D721Med (cell line): ENCODE data around the gene DEAF1.
"Not testable (repeated sequence)": the region's sequence is repeated elsewhere in the genome, so short reads cannot be mapped to it uniquely, and the experiment has no call there.

Source experiments
- DNase-seq: peaks from one replicate; pipeline ENCODE4 v3.0.0; 2011; ENCODE audit warnings: low spot score; ENCODE audit not compliant: insufficient read length
- FAIRE-seq: peaks from 2 replicates; lab custom pipeline; 2011; peaks lifted over from hg19 to GRCh38; lab: Jason Lieb, UNC
- TF ChIP-seq, protein P1 (sequence below): IDR thresholded peaks from 2 replicates; pipeline ENCODE4 v1.5.1; 2012; ENCODE audit warnings: mild to moderate bottlenecking, control low read depth; ENCODE audit not compliant: insufficient read depth; ENCODE audit errors: missing control alignments

Gene DEAF1

DNA sequence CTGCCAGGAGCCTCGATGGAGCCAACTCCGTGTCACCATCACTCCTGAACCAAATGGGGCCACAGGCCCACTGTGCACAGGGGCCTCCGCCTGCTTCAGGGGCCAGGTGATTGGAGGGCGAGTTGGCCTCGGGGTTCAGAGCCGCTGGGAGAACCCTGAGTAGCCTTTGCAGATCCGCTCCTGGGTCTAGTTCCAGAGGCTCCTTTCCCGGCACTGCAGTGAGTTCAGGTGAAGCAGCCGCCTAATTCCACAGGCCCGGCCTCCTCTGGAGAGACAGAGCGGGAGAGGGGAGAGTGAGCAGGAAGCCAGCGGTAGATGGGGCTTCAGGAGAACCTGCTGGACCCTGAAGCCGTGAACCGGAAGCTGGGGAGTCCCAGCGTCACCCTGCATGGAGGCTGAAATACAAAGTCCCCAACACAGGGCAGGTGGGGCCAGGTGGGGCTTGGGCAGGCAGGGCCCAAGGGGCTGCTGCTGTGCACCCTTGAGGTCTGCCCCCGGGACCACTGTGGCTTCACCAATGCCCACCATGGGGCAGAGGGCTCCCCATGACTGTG lies 35.4 kb downstream of the DEAF1 start:
- TF ChIP-seq, protein P1, sequence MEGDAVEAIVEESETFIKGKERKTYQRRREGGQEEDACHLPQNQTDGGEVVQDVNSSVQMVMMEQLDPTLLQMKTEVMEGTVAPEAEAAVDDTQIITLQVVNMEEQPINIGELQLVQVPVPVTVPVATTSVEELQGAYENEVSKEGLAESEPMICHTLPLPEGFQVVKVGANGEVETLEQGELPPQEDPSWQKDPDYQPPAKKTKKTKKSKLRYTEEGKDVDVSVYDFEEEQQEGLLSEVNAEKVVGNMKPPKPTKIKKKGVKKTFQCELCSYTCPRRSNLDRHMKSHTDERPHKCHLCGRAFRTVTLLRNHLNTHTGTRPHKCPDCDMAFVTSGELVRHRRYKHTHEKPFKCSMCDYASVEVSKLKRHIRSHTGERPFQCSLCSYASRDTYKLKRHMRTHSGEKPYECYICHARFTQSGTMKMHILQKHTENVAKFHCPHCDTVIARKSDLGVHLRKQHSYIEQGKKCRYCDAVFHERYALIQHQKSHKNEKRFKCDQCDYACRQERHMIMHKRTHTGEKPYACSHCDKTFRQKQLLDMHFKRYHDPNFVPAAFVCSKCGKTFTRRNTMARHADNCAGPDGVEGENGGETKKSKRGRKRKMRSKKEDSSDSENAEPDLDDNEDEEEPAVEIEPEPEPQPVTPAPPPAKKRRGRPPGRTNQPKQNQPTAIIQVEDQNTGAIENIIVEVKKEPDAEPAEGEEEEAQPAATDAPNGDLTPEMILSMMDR = no peak
- FAIRE-seq (no peak), DNase-seq (no peak)

DNA sequence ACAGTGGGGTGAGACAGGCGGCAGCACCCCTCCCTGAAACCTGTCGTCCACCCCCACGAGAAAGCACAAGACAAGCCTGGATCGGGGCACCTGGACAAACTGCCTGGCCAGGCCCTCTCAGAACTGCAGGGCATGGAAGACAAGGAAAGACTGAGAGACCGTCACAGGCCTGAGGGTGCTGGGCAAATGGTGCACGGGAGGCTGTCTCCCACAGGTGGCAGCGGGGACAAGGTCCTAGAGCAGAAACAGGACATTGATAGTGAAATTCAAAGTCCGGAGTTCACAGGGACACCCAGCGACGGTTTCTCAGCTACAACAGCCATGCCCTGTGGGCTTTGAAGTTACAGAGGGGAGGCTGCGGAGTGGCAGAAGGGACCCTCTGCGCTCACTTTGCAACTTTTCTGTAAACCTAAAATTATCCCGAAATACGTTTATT lies 37.3 kb downstream of the DEAF1 start:
- no peak for FAIRE-seq
- TF ChIP-seq, protein P1 = no peak
- no peak for DNase-seq

DNA sequence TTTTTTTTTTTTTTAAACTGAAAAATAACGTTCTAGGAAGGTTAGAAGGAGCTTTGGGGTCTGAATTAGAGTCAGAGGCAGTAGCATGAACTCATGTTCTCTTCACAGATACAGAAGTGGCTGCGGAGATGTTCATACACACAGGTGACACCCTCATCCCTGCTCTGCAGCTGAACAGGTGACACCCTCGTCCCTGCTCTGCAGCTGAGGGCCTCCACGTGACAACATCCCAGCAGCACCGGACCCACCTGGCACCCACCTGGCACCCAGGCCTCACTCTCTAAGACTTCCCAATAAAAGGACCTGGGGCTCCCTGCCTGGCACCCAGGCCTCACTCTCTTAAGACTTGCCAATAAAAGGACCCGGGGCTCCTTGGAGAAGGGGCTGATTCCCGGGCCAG lies 38.2 kb downstream of the DEAF1 start:
- FAIRE-seq (no peak), DNase-seq (no peak)
- TF ChIP-seq, protein P1 = no peak

DNA sequence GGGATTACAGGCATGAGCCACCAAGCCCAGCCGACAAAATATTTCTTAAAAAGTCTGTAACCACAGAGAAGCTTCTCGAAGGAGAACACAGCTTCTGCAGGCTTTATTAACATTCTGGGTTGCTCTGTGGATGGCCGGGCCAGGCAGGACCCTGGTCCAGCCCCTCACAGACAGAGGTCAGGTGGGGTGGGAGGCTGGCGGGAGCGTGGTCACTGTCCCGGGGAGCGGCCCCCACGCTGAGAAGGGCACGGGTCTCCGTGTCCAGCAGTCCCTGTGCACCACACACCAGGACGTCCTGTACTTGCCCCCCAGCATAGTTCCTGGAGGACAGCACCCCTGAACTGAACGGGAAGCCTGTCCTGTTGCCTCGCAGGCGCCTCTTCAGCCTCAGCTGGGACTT lies 38.6 kb downstream of the DEAF1 start:
- no peak for FAIRE-seq
- DNase-seq = no peak
- TF ChIP-seq, protein P1 = no peak

DNA sequence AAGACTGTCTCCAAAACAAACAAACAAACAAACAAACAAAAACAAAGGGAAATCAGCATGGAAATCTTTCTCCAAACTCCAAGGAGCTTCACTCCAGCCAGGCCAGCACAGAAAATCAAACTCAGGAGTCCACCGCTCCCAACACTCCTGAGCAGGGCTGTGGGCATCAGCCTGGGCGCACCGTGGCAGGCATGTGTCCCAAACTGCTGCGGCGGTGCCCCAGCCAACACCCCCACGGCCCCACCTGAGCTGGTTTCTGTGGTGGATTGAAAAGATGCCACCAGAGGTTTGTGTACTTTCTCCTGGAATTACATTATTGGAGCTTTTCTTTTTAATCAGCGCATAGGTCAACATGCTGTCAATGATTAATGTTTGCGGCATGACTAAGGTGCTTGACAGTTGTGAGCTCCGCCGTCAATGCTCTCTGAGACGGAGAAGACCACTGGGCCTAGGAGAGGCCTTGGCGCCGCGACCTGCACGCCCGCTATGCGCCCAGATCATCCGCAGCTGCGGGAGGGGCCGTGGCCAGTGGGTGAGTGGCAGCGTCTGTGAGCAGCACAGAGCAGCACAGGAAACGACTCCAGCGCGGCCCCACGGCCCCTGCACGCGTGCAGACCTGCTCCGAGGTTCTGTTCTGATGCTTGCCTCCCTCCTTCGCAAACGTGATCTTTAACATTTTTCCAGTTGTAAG lies 39.8 kb downstream of the DEAF1 start:
- FAIRE-seq (no peak), DNase-seq (no peak)
- TF ChIP-seq, protein P1 = no peak

DNA sequence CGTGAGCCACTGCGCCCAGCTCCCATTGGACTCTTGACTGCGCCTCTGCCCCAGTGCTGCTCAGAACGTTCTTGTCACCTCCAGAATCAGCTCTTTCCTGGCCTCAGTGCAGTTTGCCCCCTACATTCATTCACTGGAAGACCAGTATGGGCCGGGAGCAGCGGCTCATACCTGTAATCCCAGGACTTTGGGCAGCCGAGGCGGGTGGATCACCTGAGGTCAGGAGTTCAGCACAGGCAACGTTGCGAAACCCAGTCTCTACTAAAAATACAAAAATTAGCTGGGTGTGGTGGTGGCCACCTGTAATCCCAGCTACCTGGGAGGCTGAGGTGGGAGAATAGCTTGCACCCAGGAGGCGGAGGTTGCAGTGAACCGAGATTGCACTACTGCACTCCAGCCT lies 40.6 kb downstream of the DEAF1 start:
- not testable (repeated sequence) for FAIRE-seq, DNase-seq

DNA sequence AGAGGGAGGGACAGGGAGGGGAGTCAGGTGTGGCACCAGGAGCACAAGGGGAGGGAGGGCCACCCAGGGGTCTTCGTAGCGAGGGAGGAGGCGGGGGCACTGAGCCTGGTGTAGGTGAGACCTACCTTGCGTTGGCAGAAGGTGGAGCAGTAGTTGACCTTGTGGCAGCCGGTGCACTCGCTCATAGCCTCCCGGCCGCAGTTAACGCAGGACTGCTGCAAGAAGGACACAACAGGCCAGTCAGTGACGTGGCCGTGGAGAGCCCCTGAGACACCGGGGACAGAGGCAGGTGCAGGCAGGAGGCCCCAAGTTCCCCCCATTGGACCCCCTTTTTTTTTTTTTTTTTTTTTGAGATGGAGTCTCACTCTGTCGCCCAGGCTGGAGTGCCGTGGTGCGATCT lies 41.2 kb downstream of the DEAF1 start:
- TF ChIP-seq, protein P1 = no peak
- FAIRE-seq = no peak

DNA sequence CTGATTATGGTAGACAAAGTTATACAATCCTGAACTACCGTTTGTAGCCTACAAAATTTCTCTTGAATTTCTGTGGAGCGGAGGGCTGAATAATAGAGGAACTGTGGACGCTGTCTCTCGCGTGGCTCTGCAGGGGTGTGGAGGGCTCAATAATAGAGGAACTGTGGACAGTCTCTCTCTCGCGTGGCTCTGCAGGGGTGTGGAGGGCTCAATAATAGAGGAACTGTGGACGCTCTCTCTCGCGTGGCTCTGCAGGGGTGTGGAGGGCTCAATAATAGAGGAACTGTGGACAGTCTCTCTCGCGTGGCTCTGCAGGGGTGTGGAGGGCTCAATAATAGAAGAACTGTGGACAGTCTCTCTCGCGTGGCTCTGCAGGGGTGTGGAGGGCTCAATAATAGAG lies 41.9 kb downstream of the DEAF1 start:
- DNase-seq, FAIRE-seq: not testable (repeated sequence)

More for the DNA sequence above, 41.2 kb downstream of the DEAF1 start:
- DNase-seq = no peak
